Measurements from ENCODE around the gene FMNL3.

The FMNL3 gene

DNA sequence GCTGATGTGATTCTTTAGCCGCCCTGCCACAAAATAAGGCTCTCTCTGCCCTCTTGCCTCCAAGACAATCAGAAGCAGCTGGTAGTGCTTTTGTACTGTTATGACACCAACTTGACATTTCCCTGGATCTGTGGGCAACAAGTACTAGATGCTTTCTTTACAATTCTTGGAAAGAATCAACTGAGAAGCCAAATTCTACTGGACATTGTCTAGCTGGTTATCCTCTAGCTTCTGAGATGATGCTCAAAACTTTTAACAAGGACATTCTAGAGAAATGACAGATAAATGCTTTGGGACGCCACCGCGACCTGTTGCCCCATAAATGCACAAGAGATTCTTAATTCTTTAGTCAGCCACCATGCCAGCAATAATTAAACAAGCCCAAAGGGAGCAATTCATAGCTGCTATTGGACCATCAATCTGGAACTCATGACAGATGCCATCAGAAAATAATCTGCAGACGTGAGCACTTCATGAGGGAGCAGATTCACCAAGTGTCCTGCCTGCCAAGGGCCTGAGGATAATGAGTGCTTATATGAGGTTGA, 22.8 kb downstream of the FMNL3 start:
- no peak for DNase-seq (ENCODE audit: low read depth in 2 of 2)
- H3K4me3 ChIP-seq (replicated peaks in 1 of 2; ENCODE audit: low read depth in 2 of 2, low read length in 2 of 2) = no peak overlapping the region

GRCh38 chr12:49683599-49684309, 23.5 kb downstream of the FMNL3 start:
- H3K4me3 ChIP-seq (replicated peaks in 1 of 2; ENCODE audit: low read depth in 2 of 2, low read length in 2 of 2) = no peak overlapping the region
- no peak for DNase-seq (ENCODE audit: low read depth in 2 of 2)
- TF ChIP-seq CTCF (IDR thresholded peaks at IDR 0.05; ENCODE audit: low read depth, low read length) = no peak

More for the DNA sequence above, 22.8 kb downstream of the FMNL3 start:
- no peak for TF ChIP-seq CTCF (IDR thresholded peaks at IDR 0.05; ENCODE audit: low read depth, low read length)

DNA sequence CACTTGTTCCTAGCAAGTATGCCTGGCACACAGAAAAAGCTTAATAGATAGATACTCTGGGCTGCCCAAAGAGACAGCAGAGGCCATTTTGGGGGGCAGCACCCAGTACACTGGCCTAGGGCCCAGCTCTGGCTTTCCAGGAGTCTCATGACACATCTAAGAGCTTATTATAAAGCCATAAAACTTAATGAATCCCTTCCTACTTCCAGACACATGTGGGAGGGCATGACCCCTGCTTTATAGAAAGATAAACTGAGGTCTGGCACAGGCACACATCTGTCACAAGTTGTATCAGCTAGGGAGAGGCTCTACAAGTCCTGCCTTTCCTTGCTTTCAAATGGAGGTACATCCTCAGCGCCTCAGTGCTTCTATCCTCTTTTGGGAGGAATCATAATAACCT, 27.1 kb downstream of the FMNL3 start:
- DNase-seq (ENCODE audit: low read depth in 2 of 2) = no peak
- no peak for TF ChIP-seq CTCF (IDR thresholded peaks at IDR 0.05; ENCODE audit: low read depth, low read length)
- H3K4me3 ChIP-seq (replicated peaks in 1 of 2; ENCODE audit: low read depth in 2 of 2, low read length in 2 of 2) = no peak overlapping the region

GRCh38 chr12:49678711-49679110, 28.5 kb downstream of the FMNL3 start:
- H3K4me3 ChIP-seq (replicated peaks in 1 of 2; ENCODE audit: low read depth in 2 of 2, low read length in 2 of 2) = no peak overlapping the region
- DNase-seq (ENCODE audit: low read depth in 2 of 2) = peak in 1 of 2 donors; percentile 25
- TF ChIP-seq CTCF (IDR thresholded peaks at IDR 0.05; ENCODE audit: low read depth, low read length) = no peak

DNA sequence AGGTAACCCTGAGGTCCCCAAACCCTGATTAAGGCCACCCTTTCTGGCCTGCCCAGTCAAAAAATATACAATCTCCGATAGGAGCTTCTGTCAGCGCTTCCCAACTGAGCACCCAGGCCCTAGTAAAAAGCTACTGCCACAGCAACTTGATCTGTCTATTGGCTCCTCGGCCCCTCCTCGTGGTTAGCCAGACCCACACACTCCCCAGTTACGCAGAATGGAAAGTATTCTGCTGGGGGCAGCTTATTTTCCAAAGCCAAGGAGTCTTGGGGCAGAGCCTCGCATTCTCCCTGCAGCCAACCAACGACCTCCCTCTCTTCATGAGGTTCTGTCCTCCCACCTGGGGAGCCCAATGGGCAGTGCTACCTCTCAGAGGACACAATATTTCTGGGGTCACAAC, 32.1 kb downstream of the FMNL3 start:
- no peak for DNase-seq (ENCODE audit: low read depth in 2 of 2)

GRCh38 chr12:49674318-49674981, 32.8 kb downstream of the FMNL3 start:
- TF ChIP-seq CTCF (IDR thresholded peaks at IDR 0.05; ENCODE audit: low read depth, low read length) = no peak
- H3K4me3 ChIP-seq (replicated peaks in 1 of 2; ENCODE audit: low read depth in 2 of 2, low read length in 2 of 2) = no peak overlapping the region

More for the DNA sequence above, 32.1 kb downstream of the FMNL3 start:
- H3K4me3 ChIP-seq (replicated peaks in 1 of 2; ENCODE audit: low read depth in 2 of 2, low read length in 2 of 2) = no peak overlapping the region
- no peak for TF ChIP-seq CTCF (IDR thresholded peaks at IDR 0.05; ENCODE audit: low read depth, low read length)

More at GRCh38 chr12:49674318-49674981, 32.8 kb downstream of the FMNL3 start:
- DNase-seq (ENCODE audit: low read depth in 2 of 2) = peak; percentile 35 to 41

Data from cardiac fibroblast (primary cell).